Hematopoietic multipotent progenitor cell treated with erythropoietin and hydrocortisone succinate and interleukin-3 and kit ligand, for 4 days (in vitro differentiated cells): ENCODE data around the gene KCNF1.
"Not testable (repeated sequence)": the region's sequence is repeated elsewhere in the genome, so short reads cannot be mapped to it uniquely, and the experiment has no call there.

Experiments used
- DNase-seq: peaks from one replicate; pipeline ENCODE4 v3.0.0-alpha.2; 2015

The KCNF1 gene

DNA sequence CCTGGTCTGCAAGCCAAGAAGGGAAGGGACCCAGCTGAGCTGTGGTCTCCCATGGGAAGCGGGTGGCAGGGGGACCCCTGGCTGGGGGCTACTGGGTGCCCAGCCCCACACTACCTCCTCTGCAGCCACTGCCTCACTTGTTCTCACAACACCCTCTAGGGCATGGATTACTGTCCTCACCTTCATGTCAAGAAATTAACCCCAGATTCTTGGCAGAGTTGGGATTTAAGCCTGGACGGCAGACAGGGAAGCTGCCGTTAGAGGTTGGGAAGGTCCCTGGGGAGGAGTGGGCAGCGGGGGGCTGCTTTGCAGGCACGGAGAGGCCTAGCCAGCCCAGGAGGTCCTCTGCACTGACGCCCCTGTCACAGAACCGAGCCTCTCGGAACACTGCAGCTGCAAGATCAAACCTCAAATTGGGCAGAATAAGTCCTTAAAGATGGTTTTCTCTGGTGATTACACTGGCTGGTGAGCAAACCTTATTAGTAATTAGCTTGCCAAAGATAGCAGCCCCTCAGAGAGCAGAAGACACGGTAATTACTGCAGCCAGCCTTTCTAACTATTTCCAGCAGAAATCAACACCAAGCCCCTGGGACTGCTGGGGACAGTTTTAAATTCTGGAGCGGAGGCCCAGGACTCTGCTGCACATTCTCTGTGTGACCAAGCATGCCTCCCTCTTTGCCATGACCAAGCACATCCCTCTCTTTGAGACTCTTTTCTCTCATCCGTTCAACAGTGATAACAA lies 35.9 kb downstream of the KCNF1 start:
- DNase-seq, result no peak

DNA sequence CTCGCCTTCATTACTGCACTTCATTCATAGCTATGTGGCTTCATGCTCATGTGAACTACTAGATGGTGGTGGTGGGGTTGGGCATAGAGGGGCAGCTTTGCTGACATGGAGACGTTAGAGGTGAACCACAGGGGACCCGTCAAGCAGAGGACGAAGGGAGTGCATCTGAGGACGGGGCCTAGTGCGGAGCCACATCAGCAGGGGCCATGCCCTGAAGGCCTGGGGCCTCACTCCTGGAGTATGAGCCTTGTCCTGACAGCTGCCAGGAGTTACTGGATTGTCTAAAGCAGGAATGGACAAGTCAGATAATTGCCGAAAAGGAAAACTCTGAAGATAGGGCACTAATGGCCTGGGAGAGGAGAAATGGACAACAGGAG lies 36.4 kb downstream of the KCNF1 start:
- no peak for DNase-seq

DNA sequence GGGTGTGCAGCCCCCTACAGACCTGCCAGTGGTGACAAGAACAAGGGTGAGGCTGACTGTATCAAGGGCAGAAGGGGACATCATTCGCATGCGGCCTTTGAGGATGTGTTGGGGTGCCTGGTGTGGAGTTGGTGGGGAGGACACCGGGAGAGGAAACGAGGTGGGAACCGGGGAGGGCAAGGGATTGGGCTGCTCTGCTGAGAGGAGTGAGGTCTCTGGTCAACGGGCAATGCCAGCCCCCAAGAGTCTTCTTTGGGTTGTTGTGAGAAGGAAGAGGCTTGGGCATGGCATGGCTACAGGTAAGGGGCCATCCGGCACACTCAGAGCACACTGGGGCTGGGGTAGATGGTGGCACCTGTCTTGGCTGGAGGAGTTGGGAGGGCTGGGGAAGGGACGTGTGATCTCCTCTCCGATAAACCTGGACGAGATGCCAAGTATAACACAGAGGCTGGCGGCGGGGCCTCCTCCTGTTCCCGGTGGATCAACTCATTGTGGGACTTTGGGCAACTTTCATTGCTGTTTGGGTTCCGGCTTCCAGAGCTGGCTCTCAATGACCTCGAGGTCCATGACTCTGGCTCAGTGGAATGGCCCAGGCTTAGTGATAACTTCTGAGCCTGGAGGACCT lies 37.0 kb downstream of the KCNF1 start:
- DNase-seq, result no peak

DNA sequence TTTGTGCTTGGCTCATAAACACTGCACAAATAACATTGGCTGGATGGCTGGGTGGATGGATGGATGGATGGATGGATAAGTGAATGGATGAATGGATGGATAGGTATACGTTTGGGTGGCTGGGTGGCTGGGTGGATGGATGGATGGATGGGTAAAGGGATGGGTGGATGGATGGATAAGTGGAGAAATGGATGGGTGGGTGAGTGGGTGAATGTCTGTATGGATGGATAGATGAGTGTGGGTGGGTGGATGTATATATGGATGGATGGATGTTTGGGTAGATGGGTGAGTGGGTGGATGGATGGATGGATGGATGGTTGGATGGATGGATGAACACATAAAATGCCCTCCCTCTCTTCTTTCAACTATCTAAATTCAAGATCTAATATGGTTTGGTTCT lies 38.1 kb downstream of the KCNF1 start:
- no peak for DNase-seq

DNA sequence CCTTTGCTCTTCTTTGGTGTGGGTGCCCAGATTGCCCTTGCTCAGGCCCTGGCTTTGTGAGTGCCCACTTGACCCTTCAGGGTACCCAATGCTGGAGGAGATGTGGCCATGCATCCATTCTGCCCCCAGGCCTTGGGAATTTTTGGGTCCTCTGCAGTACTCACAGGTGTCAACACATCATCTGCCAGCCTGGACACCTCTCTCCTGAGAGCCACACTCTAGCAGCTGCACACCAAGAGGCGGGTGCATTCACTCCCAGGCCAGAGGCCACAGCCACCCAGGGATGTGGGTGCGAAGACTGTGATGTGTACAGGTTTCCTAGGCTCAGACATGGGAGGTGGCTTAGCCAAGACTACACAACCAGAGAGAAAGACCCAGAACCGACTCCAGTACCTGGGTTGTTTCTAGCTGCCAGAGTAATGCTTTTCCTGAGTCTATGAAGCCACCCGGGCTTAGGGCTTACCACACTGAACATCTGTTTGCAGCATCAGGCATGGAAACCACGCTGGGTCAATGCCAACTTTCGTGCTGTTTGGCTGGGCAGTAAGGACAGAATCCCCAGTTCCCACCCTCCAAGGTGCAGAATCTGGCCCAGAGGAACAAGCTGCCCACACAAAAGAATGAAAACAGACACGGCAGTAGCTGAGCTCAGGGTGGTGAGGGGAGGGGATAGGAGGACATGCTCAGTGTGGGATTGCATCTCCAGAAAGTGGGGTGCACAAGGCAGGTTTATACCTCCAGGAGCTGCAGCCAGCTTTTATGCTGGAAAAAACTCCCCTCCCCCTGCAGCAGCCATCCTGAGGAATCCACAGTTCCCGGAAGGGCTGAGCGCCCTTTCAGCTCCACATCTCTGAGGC lies 40.1 kb downstream of the KCNF1 start:
- no peak for DNase-seq

DNA sequence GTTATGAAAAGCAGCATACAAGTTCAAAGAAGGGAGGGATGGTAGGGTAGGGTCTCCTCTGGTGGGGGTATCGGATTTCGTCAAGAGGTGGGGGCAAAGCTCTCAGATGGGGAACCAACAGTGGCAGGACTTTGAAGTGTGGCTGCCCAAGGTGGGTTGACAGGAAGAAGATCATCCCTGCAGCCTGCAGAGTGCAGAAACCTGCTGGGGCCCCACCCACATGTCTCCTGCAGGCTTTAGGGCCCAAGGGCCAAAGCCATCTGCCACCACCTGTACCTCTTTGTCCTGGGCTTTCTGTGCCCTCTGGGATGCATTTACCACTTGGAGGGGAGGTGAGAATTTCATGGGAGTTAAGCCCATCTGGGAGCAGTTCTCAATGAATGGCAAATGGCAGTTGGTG lies 42.7 kb downstream of the KCNF1 start:
- DNase-seq, result no peak

GRCh38 chr2:10954856-10955818 lies 43.4 kb downstream of the KCNF1 start:
- DNase-seq, result no peak

GRCh38 chr2:10956006-10956790 lies 44.5 kb downstream of the KCNF1 start:
- no peak for DNase-seq

- DNase-seq, result no peak
Observed at GRCh38 chr2:10957391-10957790, 45.7 kb downstream of the KCNF1 start.

GRCh38 chr2:10958452-10958851 lies 46.7 kb downstream of the KCNF1 start:
- not testable (repeated sequence) for DNase-seq

- DNase-seq, result no peak
Observed at GRCh38 chr2:10960606-10961489, 49.1 kb downstream of the KCNF1 start.

DNA sequence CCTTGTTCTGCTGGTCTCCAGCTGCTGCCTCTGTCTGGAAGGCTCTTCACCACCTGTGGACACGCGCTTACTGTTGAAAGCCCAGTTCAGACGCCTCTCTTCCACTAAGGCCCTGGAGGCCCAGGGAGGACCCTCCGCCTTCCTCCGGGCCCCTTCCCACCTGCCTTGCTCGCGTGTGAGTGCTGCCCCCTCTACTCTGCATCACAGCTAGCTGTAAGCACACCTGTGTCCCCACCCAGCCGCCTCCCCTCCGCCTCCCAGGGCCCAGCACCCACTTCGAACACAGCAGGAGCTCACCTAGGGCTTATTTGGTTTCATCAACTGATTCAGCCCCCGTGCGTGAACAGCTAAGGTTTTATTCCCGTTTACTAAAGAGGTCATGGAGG lies 49.7 kb downstream of the KCNF1 start:
- no peak for DNase-seq

- no peak for DNase-seq
Observed at GRCh38 chr2:10962004-10962403, 50.3 kb downstream of the KCNF1 start.

DNA sequence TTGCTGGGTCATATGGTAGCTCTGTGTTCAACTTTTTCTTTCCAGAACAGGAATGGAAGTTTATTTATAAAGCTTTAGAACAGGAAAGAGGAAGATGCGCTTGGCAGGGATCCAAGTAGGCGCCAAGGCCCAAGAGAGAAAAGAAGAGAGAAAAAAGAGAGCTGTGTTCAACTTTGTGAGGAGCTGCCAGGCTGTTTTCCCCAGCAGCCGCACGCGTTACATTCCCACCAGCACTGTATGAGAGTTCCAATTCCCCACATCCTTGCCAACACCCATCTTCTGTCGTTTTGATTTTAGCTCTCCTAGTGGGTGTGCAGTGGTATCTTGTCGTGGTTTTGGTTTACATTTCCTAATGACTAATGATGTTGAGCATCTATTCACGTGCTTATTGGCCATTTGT lies 51.4 kb downstream of the KCNF1 start:
- DNase-seq, result peak; percentile 17
